ENCODE measurements around the gene MAJIN.

The MAJIN gene

DNA sequence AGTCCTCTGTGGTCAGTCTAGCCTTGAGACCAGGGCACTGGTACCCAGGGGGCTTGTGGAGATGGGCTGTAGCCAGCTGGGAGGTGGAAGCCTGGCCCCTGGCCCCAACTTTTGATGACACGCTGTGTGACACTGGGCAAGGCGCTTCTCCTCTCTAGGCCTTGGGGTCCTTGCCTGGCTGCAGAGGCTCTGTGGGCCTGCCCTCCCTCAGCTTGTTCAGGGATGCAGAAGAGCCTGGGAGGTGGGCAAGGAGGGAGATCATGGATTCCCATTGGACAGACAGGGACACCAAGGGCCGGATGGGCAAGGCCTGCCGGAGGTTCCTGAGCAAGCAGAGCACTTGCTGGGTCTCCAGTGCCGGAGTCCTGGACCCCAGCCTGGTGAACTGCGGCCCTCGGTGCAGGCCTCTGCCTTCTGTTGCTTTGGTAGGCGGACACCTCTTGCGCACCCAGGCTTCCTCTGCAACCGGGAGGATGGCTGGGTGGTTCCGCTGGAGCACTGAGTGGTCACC, 48.7 kb downstream of the MAJIN start:
- ATAC-seq, result no peak
- TF ChIP-seq ZFP30 (CRISPR knock-in tag; IDR thresholded peaks at IDR 0.05) (no peak), ZFP3 (CRISPR knock-in tag; IDR thresholded peaks at IDR 0.05) (no peak), ZNF565 (CRISPR knock-in tag; conservative IDR thresholded peaks at IDR 0.05; ENCODE audit: low read depth) (no peak), OSR1 (CRISPR knock-in tag; IDR thresholded peaks at IDR 0.05) (no peak), SNAI2 (CRISPR knock-in tag; IDR thresholded peaks at IDR 0.05) (no peak), BACH2 (CRISPR knock-in tag; IDR thresholded peaks at IDR 0.05; ENCODE audit: borderline replicate concordance) (no peak), TCF4 (CRISPR knock-in tag; IDR thresholded peaks at IDR 0.05; ENCODE audit: borderline replicate concordance) (no peak), ZC3H10 (CRISPR knock-in tag; IDR thresholded peaks at IDR 0.05) (no peak), CSDC2 (CRISPR knock-in tag; IDR thresholded peaks at IDR 0.05) (no peak), ARNTL (CRISPR knock-in tag; IDR thresholded peaks at IDR 0.05; ENCODE audit: borderline replicate concordance, low read depth) (no peak), TOX (CRISPR knock-in tag; IDR thresholded peaks at IDR 0.05; ENCODE audit: borderline replicate concordance) (no peak), GLIS3 (CRISPR knock-in tag; IDR thresholded peaks at IDR 0.05) (no peak), ZNF70 (CRISPR knock-in tag; IDR thresholded peaks at IDR 0.05) (no peak), ZNF8 (CRISPR knock-in tag; IDR thresholded peaks at IDR 0.05) (no peak)
- TF ChIP-seq, protein P1, sequence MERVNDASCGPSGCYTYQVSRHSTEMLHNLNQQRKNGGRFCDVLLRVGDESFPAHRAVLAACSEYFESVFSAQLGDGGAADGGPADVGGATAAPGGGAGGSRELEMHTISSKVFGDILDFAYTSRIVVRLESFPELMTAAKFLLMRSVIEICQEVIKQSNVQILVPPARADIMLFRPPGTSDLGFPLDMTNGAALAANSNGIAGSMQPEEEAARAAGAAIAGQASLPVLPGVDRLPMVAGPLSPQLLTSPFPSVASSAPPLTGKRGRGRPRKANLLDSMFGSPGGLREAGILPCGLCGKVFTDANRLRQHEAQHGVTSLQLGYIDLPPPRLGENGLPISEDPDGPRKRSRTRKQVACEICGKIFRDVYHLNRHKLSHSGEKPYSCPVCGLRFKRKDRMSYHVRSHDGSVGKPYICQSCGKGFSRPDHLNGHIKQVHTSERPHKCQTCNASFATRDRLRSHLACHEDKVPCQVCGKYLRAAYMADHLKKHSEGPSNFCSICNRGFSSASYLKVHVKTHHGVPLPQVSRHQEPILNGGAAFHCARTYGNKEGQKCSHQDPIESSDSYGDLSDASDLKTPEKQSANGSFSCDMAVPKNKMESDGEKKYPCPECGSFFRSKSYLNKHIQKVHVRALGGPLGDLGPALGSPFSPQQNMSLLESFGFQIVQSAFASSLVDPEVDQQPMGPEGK (CRISPR knock-in tag; IDR thresholded peaks at IDR 0.05; ENCODE audit: borderline replicate concordance), result no peak
- TF ChIP-seq, protein P2, sequence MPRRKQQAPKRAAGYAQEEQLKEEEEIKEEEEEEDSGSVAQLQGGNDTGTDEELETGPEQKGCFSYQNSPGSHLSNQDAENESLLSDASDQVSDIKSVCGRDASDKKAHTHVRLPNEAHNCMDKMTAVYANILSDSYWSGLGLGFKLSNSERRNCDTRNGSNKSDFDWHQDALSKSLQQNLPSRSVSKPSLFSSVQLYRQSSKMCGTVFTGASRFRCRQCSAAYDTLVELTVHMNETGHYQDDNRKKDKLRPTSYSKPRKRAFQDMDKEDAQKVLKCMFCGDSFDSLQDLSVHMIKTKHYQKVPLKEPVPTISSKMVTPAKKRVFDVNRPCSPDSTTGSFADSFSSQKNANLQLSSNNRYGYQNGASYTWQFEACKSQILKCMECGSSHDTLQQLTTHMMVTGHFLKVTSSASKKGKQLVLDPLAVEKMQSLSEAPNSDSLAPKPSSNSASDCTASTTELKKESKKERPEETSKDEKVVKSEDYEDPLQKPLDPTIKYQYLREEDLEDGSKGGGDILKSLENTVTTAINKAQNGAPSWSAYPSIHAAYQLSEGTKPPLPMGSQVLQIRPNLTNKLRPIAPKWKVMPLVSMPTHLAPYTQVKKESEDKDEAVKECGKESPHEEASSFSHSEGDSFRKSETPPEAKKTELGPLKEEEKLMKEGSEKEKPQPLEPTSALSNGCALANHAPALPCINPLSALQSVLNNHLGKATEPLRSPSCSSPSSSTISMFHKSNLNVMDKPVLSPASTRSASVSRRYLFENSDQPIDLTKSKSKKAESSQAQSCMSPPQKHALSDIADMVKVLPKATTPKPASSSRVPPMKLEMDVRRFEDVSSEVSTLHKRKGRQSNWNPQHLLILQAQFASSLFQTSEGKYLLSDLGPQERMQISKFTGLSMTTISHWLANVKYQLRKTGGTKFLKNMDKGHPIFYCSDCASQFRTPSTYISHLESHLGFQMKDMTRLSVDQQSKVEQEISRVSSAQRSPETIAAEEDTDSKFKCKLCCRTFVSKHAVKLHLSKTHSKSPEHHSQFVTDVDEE (CRISPR knock-in tag; IDR thresholded peaks at IDR 0.05), result no peak
- TF ChIP-seq, protein P3, sequence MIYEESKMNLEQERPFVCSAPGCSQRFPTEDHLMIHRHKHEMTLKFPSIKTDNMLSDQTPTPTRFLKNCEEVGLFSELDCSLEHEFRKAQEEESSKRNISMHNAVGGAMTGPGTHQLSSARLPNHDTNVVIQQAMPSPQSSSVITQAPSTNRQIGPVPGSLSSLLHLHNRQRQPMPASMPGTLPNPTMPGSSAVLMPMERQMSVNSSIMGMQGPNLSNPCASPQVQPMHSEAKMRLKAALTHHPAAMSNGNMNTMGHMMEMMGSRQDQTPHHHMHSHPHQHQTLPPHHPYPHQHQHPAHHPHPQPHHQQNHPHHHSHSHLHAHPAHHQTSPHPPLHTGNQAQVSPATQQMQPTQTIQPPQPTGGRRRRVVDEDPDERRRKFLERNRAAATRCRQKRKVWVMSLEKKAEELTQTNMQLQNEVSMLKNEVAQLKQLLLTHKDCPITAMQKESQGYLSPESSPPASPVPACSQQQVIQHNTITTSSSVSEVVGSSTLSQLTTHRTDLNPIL (CRISPR knock-in tag; IDR thresholded peaks at IDR 0.05; ENCODE audit: low read depth), result no peak
- TF ChIP-seq, protein P4, sequence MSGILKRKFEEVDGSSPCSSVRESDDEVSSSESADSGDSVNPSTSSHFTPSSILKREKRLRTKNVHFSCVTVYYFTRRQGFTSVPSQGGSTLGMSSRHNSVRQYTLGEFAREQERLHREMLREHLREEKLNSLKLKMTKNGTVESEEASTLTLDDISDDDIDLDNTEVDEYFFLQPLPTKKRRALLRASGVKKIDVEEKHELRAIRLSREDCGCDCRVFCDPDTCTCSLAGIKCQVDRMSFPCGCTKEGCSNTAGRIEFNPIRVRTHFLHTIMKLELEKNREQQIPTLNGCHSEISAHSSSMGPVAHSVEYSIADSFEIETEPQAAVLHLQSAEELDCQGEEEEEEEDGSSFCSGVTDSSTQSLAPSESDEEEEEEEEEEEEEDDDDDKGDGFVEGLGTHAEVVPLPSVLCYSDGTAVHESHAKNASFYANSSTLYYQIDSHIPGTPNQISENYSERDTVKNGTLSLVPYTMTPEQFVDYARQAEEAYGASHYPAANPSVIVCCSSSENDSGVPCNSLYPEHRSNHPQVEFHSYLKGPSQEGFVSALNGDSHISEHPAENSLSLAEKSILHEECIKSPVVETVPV (CRISPR knock-in tag; IDR thresholded peaks at IDR 0.05), result no peak

DNA sequence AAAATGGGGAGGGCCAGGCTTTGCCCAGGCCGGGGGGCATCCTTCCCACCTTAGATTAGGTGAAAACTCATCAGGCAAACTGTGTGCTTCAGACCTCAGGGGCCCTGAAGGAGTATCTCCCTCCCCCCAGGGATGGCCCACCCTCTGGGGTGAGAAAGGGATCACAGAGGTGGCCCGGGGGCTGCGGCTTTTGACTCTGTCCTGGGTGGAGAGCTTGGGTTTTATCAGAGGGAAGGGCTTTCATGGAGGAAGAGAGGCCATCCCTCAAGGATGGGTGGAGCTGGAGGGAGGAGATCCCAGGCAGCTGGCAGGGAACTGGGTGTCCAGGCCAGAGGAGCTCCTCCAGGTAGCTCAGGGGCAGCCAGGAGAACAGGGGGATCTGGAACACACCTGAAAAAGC, 50.5 kb downstream of the MAJIN start:
- ATAC-seq, result no peak
- TF ChIP-seq ZC3H10 (CRISPR knock-in tag; IDR thresholded peaks at IDR 0.05) (no peak), ZFP30 (CRISPR knock-in tag; IDR thresholded peaks at IDR 0.05) (no peak), PPARA (CRISPR knock-in tag; IDR thresholded peaks at IDR 0.05; ENCODE audit: borderline replicate concordance) (no peak), BACH2 (CRISPR knock-in tag; IDR thresholded peaks at IDR 0.05; ENCODE audit: borderline replicate concordance) (no peak)

DNA sequence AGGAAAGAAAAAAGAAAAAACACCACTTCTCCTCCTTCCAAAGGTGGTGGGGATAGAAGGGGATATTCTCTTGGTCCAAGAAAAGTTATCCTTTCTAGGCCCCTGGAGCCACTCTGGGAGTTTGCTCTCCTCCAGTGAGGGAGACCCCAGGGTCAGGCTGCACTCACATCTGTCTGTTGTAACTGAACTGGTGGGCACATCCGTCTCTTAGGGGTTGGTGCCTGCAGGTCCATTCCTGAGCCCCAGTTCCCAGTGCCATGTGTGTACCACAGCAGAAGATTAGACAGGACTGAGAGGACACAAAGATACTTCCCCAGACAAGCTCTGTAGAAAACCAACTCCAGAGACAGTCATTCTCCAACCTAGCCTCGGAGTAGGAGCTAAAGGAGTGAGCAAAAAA, 51.8 kb downstream of the MAJIN start:
- no peak for ATAC-seq
- no peak for TF ChIP-seq OSR1 (CRISPR knock-in tag; IDR thresholded peaks at IDR 0.05)
- no peak for TF ChIP-seq ARNTL (CRISPR knock-in tag; IDR thresholded peaks at IDR 0.05; ENCODE audit: borderline replicate concordance, low read depth)
- no peak for TF ChIP-seq ZFP30 (CRISPR knock-in tag; IDR thresholded peaks at IDR 0.05)
- TF ChIP-seq, protein P4 (CRISPR knock-in tag; IDR thresholded peaks at IDR 0.05), result no peak
- TF ChIP-seq, protein P5, sequence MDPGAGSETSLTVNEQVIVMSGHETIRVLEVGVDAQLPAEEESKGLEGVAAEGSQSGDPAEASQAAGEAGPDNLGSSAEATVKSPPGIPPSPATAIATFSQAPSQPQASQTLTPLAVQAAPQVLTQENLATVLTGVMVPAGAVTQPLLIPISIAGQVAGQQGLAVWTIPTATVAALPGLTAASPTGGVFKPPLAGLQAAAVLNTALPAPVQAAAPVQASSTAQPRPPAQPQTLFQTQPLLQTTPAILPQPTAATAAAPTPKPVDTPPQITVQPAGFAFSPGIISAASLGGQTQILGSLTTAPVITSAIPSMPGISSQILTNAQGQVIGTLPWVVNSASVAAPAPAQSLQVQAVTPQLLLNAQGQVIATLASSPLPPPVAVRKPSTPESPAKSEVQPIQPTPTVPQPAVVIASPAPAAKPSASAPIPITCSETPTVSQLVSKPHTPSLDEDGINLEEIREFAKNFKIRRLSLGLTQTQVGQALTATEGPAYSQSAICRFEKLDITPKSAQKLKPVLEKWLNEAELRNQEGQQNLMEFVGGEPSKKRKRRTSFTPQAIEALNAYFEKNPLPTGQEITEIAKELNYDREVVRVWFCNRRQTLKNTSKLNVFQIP (CRISPR knock-in tag; IDR thresholded peaks at IDR 0.05; ENCODE audit: borderline replicate concordance, low read depth), result no peak
- no peak for TF ChIP-seq SNAI2 (CRISPR knock-in tag; IDR thresholded peaks at IDR 0.05)
- TF ChIP-seq ZC3H10 (CRISPR knock-in tag; IDR thresholded peaks at IDR 0.05), result no peak
- no peak for TF ChIP-seq BACH2 (CRISPR knock-in tag; IDR thresholded peaks at IDR 0.05; ENCODE audit: borderline replicate concordance)
- no peak for TF ChIP-seq ESRRG (CRISPR knock-in tag; IDR thresholded peaks at IDR 0.05)
- no peak for TF ChIP-seq ZFP3 (CRISPR knock-in tag; IDR thresholded peaks at IDR 0.05)
- TF ChIP-seq ISL1 (CRISPR knock-in tag; IDR thresholded peaks at IDR 0.05), result no peak
- no peak for TF ChIP-seq ZNF565 (CRISPR knock-in tag; conservative IDR thresholded peaks at IDR 0.05; ENCODE audit: low read depth)
- no peak for TF ChIP-seq TCF4 (CRISPR knock-in tag; IDR thresholded peaks at IDR 0.05; ENCODE audit: borderline replicate concordance)
- no peak for TF ChIP-seq CSDC2 (CRISPR knock-in tag; IDR thresholded peaks at IDR 0.05)
- TF ChIP-seq, protein P3 (CRISPR knock-in tag; IDR thresholded peaks at IDR 0.05; ENCODE audit: low read depth), result no peak
- no peak for TF ChIP-seq PPARA (CRISPR knock-in tag; IDR thresholded peaks at IDR 0.05; ENCODE audit: borderline replicate concordance)
- TF ChIP-seq, protein P1 (CRISPR knock-in tag; IDR thresholded peaks at IDR 0.05; ENCODE audit: borderline replicate concordance), result no peak
